Brain microvascular endothelial cell (primary cell): ENCODE results near the gene HSD17B2.
A peak's percentile ranks its signal among the peaks of the same experiment; 100 is the strongest.

Experiments
- DNase-seq: peaks from one replicate; pipeline ENCODE4 v3.0.0-alpha.2; 2020
- H3K27ac ChIP-seq: fragments of 250-450 bp; sonication (Bioruptor Pico); 2 replicates; pipeline ENCODE4 v1.5.1; 2020; ENCODE audit warnings: mild to moderate bottlenecking, moderate library complexity
- H3K27me3 ChIP-seq: fragments of 250-450 bp; sonication (Bioruptor Pico); replicated peaks from 2 replicates; pipeline ENCODE4 v1.5.1; 2020; ENCODE audit warnings: mild to moderate bottlenecking
- H3K36me3 ChIP-seq: fragments of 250-450 bp; sonication (Bioruptor Pico); replicated peaks from 2 replicates; pipeline ENCODE4 v1.5.1; 2020; ENCODE audit warnings: mild to moderate bottlenecking
- H3K4me3 ChIP-seq: 2 replicates; pipeline ENCODE4 v1.5.1; 2011; ENCODE audit warnings: low read depth, mild to moderate bottlenecking, control low read depth, low read length, moderate library complexity
- CTCF ChIP-seq: IDR thresholded peaks from 2 replicates; pipeline ENCODE4 v1.5.1; 2011; ENCODE audit warnings: low read depth, mild to moderate bottlenecking, moderate library complexity, low read length, control low read depth, inconsistent platforms; ENCODE audit errors: missing control alignments
- in situ Hi-C: cut with HindIII; loops from 2 replicates; pipeline ENCODE4 v1.10.0; 2017; ENCODE audit warnings: low sequenced_read_pairs, low pct_ligation_motif_present

HSD17B2 gene

GRCh38 chr16:82011199-82011641 is 23.8 kb upstream of the HSD17B2 start, which contains the start of gene SDR42E1:
SDR42E1 (minus strand) TSS chr16:82011470; CDS start chr16:82000858, 10,612 bp downstream.
- no peak for TF ChIP-seq CTCF
- no peak for DNase-seq
- H3K27me3 ChIP-seq = peaks cover 3% of the 10 kb centered on the region
- H3K36me3 ChIP-seq = no peaks in the 10 kb centered on the region
- H3K4me3 ChIP-seq = peak within 1 kb of the TSS; percentile 39
- in situ Hi-C loops = no loop called here
- H3K27ac ChIP-seq = no peak within 1 kb of the TSS

- H3K27ac ChIP-seq = no peak overlapping the region
- H3K27me3 ChIP-seq = peaks cover 3% of the 10 kb centered on the region
- H3K4me3 ChIP-seq = no peak overlapping the region
- no peaks in the 10 kb centered on the region for H3K36me3 ChIP-seq
- in situ Hi-C loops = no loop called here
- TF ChIP-seq CTCF = no peak
- no peak for DNase-seq
Measured at GRCh38 chr16:82013139-82013538, 21.9 kb upstream of the HSD17B2 start.

- Histone ChIP-seq H3K27me3 (peaks cover 3% of the 10 kb centered on the region), H3K27ac (no peak overlapping the region), H3K36me3 (no peaks in the 10 kb centered on the region), H3K4me3 (no peak overlapping the region)
- TF ChIP-seq CTCF = peak; percentile 62
- DNase-seq = peak; percentile 66
- in situ Hi-C loops = no loop called here
Measured at GRCh38 chr16:82016263-82016662, 18.8 kb upstream of the HSD17B2 start.

GRCh38 chr16:82016964-82017363 is 18.1 kb upstream of the HSD17B2 start:
- Histone ChIP-seq H3K27me3 (peaks cover 3% of the 10 kb centered on the region), H3K36me3 (no peaks in the 10 kb centered on the region), H3K27ac (no peak overlapping the region), H3K4me3 (no peak overlapping the region)
- no peak for TF ChIP-seq CTCF
- DNase-seq = no peak
- in situ Hi-C loops = no loop called here

GRCh38 chr16:82017911-82018568 is 17.0 kb upstream of the HSD17B2 start:
- H3K27ac ChIP-seq = no peak overlapping the region
- no peak for TF ChIP-seq CTCF
- H3K4me3 ChIP-seq = no peak overlapping the region
- no peaks in the 10 kb centered on the region for H3K27me3 ChIP-seq
- in situ Hi-C loops = no loop called here
- no peaks in the 10 kb centered on the region for H3K36me3 ChIP-seq
- DNase-seq = no peak

GRCh38 chr16:82019535-82019934 is 15.5 kb upstream of the HSD17B2 start:
- in situ Hi-C loops = no loop called here
- TF ChIP-seq CTCF = no peak
- H3K27ac ChIP-seq = no peak overlapping the region
- H3K36me3 ChIP-seq = no peaks in the 10 kb centered on the region
- H3K27me3 ChIP-seq = no peaks in the 10 kb centered on the region
- DNase-seq = no peak
- no peak overlapping the region for H3K4me3 ChIP-seq
